Body of pancreas (tissue), 4 donors: ENCODE data around the gene IGSF21. TPM values are rescaled to one million over a fixed set of nuclear protein-coding genes. Genes with fewer than 3 reads are reported as not detected.

Experiments used
- ATAC-seq: fragments of 150-250 bp; one replicate; pipeline ENCODE4 v1.9.1; 2016
- DNase-seq, 4 donors: peaks; one replicate each; pipeline ENCODE4 v3.0.0-alpha.2; 2019
- H3K27ac ChIP-seq, 4 donors: fragments of 200-600 bp; sonication (generic); 1 replicate in 3 of 4; 2 replicates in 1 of 4; pipeline versions ENCODE4 v1.5.1 to v1.6.1; 2016 to 2019; ENCODE audit warnings: mild to moderate bottlenecking in 1 of 4, mixed read lengths in 1 of 4, moderate library complexity in 1 of 4
- H3K27me3 ChIP-seq, 2 donors: fragments of 200-600 bp; sonication (generic); one replicate each; pipeline ENCODE4 v1.6.0; 2016; ENCODE audit warnings: mild to moderate bottlenecking in 1 of 2
- H3K36me3 ChIP-seq, 2 donors: fragments of 200-600 bp; sonication (generic); replicated peaks in 1 of 2; 2 replicates each; pipeline ENCODE4 v1.5.1; 2016; ENCODE audit warnings: low read depth in 2 of 2; ENCODE audit not compliant: insufficient read depth in 1 of 2
- H3K4me1 ChIP-seq: fragments of 200-600 bp; sonication (generic); one replicate; pipeline ENCODE4 v1.6.0; 2016
- H3K4me3 ChIP-seq, 2 donors: fragments of 200-600 bp; sonication (generic); 1 replicate in 1 of 2; 2 replicates in 1 of 2; pipeline ENCODE4 v1.5.1; 2016 to 2019
- H3K9me3 ChIP-seq, 3 donors: fragments of 200-600 bp; sonication (generic); 1 replicate in 2 of 3; 2 replicates in 1 of 3; pipeline ENCODE4 v1.5.1; 2016
- POLR2A ChIP-seq, 3 donors: fragments of 450-650 bp; IDR thresholded peaks; one replicate each; pipeline ENCODE4 v1.6.1; 2016; ENCODE audit warnings: antibody characterized with exemption in 3 of 3, mild to moderate bottlenecking in 2 of 3
- WGBS, 2 donors: methylation state at CpG; one replicate each; pipeline ENCODE4 v1.1.5; 2017; 5-methylcytosine and 5-hydroxymethylcytosine counted together
- intact Hi-C: fragments of 100-400 bp; cut with DNase I; formaldehyde crosslinking; loops from one replicate; pipeline ENCODE4 v1.15.1; 2023
- total RNA-seq, 2 donors: library from RNA; depleted of rRNA; stranded (reverse); fragments of >200 nt; gene quantifications; one replicate each; pipeline ENCODE4 v1.1.0, GENCODE V29; 2016
- TF ChIP-seq, protein P1 (sequence below), 7 experiments: fragments of 450-650 bp in 4 of 7; fragments of 200-600 bp in 3 of 7; sonication (generic) in 3 of 7; IDR thresholded peaks; one replicate each; pipeline ENCODE4 v1.5.1; 2016 to 2019; ENCODE audit warnings: antibody characterized with exemption in 7 of 7

The IGSF21 gene
- total RNA-seq, 2 donors from 2014 or later: 0.33 to 2.1 TPM

DNA sequence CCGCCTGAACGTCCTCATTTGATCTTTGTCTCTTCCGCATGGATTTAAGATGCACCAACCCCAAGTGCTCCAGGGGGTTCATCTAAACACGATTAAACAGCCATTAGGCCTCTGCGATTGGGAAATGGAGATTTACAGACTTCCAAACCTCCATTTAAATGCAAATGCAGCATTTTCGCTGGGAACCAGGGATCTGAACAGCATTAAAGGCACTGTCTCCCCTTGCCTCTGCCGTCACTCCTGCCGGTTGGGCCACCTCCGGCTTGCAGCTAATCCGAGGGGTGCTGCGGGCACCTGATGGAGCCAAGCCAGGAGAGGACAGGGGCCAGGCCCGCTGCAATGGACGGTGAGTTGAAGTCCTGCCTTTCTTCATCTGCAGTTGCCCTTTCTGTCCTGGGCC lies 302.8 kb downstream of the IGSF21 start:
- TF ChIP-seq, protein P1, sequence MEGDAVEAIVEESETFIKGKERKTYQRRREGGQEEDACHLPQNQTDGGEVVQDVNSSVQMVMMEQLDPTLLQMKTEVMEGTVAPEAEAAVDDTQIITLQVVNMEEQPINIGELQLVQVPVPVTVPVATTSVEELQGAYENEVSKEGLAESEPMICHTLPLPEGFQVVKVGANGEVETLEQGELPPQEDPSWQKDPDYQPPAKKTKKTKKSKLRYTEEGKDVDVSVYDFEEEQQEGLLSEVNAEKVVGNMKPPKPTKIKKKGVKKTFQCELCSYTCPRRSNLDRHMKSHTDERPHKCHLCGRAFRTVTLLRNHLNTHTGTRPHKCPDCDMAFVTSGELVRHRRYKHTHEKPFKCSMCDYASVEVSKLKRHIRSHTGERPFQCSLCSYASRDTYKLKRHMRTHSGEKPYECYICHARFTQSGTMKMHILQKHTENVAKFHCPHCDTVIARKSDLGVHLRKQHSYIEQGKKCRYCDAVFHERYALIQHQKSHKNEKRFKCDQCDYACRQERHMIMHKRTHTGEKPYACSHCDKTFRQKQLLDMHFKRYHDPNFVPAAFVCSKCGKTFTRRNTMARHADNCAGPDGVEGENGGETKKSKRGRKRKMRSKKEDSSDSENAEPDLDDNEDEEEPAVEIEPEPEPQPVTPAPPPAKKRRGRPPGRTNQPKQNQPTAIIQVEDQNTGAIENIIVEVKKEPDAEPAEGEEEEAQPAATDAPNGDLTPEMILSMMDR (IDR thresholded peaks at IDR 0.05): no peak
- no peak for TF ChIP-seq POLR2A (IDR thresholded peaks at IDR 0.05)
- no peak overlapping the region for H3K4me3 ChIP-seq
- peaks cover 0 to 5% (median 0%) of the 10 kb centered on the region in 3 donors for H3K9me3 ChIP-seq
- 61 to 68% methylated on average over 8 to 11 of the region's 13 CpGs for WGBS, 2 donors
- H3K27me3 ChIP-seq: no peaks in the 10 kb centered on the region
- no peak for ATAC-seq
- no peaks in the 10 kb centered on the region for H3K36me3 ChIP-seq
- no peaks in the 10 kb centered on the region for H3K4me1 ChIP-seq
- DNase-seq: no peak
- intact Hi-C loops: no loop called here
- no peak overlapping the region for H3K27ac ChIP-seq

DNA sequence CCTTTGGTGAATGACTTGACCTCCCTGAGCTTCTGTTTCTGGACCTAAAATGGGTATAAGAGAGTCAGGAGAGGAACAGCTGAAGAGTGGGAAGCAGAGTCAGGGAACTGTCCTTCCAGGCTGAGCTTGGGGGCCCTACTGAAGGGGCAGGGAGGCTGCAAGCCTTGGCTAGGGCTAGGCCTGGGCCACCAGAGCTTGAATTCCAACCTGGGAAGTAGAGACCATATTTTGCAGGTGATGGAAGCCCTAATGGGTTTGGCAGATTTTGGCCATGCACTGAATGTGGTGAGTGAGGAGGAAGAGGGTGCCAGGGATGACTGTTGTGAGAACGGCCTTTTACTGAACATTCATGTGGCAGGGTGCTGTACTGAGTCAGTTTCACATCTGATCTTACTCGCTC lies 303.7 kb downstream of the IGSF21 start:
- DNase-seq: no peak
- Histone ChIP-seq H3K9me3 (peaks cover 0 to 5% (median 0%) of the 10 kb centered on the region in 3 donors), H3K4me3 (no peak overlapping the region), H3K27me3 (no peaks in the 10 kb centered on the region), H3K27ac (no peak overlapping the region), H3K36me3 (no peaks in the 10 kb centered on the region), H3K4me1 (no peaks in the 10 kb centered on the region)
- intact Hi-C loops: no loop called here
- TF ChIP-seq, protein P1 (IDR thresholded peaks at IDR 0.05): no peak
- TF ChIP-seq POLR2A (IDR thresholded peaks at IDR 0.05): no peak
- WGBS, 2 donors: 86% methylated on average over 2 of the region's 2 CpGs
- ATAC-seq: no peak

DNA sequence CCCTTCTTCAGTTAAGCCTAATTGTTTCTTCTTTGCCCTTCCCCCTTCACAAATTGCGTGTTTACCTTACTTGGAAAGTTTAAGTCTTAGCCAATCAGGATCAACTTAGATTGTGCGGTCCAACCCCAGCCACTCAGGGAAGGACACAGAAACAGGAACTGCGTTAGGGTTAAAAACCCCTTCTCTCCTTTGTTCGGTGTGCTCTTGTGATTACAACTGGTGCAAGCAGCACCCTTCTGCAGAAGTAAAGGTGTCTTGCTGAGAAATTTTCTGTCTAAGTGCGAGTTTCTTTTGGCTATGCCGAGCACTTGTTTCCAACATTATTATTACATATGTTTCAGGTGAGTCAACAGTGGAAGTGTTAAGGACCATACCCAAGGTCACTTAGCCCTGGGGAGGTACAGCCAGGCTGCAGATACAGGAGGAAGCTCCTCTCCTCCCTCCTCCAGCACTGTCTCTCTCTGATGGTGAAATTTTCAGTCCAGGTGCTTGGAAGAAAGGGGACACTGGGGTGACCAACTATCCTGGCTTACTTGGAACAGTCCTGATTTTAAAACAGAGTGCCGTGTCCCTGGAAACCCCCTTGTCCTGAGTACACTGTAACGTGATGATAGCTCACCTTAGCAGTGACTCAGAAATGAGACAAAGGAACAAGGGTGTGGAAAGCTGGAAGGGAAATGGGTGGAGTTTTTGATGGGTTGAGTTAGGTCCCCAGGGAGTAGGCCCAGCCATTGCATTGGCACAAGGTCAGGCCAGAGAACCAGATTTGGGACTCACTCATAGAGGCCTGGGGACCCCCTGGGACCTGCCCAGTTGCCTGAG lies 304.4 kb downstream of the IGSF21 start:
- intact Hi-C loops: no loop called here
- Histone ChIP-seq H3K36me3 (no peaks in the 10 kb centered on the region), H3K9me3 (peaks cover 0 to 5% (median 0%) of the 10 kb centered on the region in 3 donors), H3K4me3 (no peak overlapping the region), H3K27ac (no peak overlapping the region), H3K27me3 (no peaks in the 10 kb centered on the region), H3K4me1 (no peaks in the 10 kb centered on the region)
- TF ChIP-seq, protein P1 (IDR thresholded peaks at IDR 0.05): no peak
- TF ChIP-seq POLR2A (IDR thresholded peaks at IDR 0.05): no peak
- WGBS, 2 donors: 84 to 91% methylated on average over 8 of the region's 8 CpGs
- ATAC-seq: no peak
- DNase-seq: no peak

DNA sequence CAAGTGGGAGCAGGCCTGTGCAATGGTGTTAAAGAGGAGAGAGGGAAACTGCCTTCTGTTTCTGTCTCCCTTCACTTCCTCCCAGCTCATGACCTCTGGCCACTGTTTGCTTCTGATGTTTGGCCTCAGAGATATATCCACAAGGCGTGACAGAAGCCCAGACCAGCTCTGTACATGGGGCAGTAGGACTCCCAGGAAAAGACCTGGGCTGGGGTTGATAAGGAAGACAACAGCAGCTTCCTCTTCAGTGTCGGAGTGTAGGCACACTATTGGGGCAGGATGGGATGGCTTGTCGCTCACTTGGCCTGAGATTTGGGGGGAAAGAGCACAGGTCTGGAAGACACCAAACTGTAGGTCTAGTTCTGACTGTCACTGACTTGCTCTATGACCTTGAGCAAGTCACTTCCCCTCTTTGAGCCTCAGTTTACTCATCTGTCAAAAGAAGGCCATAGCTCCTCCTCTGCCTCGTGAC lies 305.3 kb downstream of the IGSF21 start:
- no peaks in the 10 kb centered on the region for H3K36me3 ChIP-seq
- H3K4me1 ChIP-seq: no peaks in the 10 kb centered on the region
- H3K27me3 ChIP-seq: no peaks in the 10 kb centered on the region
- 84 to 94% methylated on average over 4 of the region's 4 CpGs for WGBS, 2 donors
- no peak for DNase-seq
- H3K9me3 ChIP-seq: peaks cover 0 to 5% (median 0%) of the 10 kb centered on the region in 3 donors
- no peak overlapping the region for H3K4me3 ChIP-seq
- intact Hi-C loops: no loop called here
- no peak for ATAC-seq
- TF ChIP-seq POLR2A (IDR thresholded peaks at IDR 0.05): no peak
- TF ChIP-seq, protein P1 (IDR thresholded peaks at IDR 0.05): no peak
- H3K27ac ChIP-seq: no peak overlapping the region
